ENCODE measurements around the gene ARHGAP6.

GRCh38 chrX:11109968-11110367, 555.8 kb downstream of the ARHGAP6 start:
- TF ChIP-seq CTCF (IDR thresholded peaks at IDR 0.05; ENCODE audit: insufficient read depth, low read length), result no peak
- no peak for TF ChIP-seq GABPA (IDR thresholded peaks at IDR 0.05; ENCODE audit: low read depth)
- no peak for TF ChIP-seq POLR2AphosphoS5 (IDR thresholded peaks at IDR 0.05; ENCODE audit: low read depth)
- no peak for TF ChIP-seq REST (IDR thresholded peaks at IDR 0.05; ENCODE audit: insufficient replicate concordance, low read depth)
- TF ChIP-seq SPI1 (IDR thresholded peaks at IDR 0.05; ENCODE audit: borderline replicate concordance, low read depth), result no peak

All from HL-60 (cell line).